Measurements from ENCODE around the gene THUMPD2.

DNA sequence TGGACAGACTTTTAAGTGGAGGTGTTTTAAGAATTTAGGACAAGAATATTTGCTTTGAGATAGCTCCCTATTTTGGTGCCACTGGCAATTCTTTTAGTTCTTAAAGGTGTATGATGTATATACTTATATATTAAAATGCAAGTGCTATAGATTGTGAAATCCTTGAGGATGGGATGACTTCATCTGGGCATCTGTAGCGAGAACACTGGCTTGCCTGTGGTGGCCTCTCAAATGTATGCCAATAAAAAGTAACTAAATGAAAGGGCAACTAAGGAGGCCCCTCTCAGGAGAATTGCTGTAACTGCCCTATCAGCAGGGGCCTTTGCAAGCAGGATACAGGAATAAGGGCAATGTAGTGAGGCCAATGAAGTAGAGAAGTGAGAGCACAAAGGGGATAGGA, 2.6 kb upstream of the THUMPD2 start:
- TF ChIP-seq, protein P1, sequence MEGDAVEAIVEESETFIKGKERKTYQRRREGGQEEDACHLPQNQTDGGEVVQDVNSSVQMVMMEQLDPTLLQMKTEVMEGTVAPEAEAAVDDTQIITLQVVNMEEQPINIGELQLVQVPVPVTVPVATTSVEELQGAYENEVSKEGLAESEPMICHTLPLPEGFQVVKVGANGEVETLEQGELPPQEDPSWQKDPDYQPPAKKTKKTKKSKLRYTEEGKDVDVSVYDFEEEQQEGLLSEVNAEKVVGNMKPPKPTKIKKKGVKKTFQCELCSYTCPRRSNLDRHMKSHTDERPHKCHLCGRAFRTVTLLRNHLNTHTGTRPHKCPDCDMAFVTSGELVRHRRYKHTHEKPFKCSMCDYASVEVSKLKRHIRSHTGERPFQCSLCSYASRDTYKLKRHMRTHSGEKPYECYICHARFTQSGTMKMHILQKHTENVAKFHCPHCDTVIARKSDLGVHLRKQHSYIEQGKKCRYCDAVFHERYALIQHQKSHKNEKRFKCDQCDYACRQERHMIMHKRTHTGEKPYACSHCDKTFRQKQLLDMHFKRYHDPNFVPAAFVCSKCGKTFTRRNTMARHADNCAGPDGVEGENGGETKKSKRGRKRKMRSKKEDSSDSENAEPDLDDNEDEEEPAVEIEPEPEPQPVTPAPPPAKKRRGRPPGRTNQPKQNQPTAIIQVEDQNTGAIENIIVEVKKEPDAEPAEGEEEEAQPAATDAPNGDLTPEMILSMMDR (IDR thresholded peaks at IDR 0.05) = no peak
- no peak for TF ChIP-seq POLR2A (IDR thresholded peaks at IDR 0.05)
